Stimulated activated CD8-positive, alpha-beta memory T cell treated with anti-CD3 and anti-CD28 coated beads, Interleukin-4, amount 100 ng/mL, for 1 hour (primary cell): ENCODE results near the gene SHQ1.
"Not testable (repeated sequence)": the region's sequence is repeated elsewhere in the genome, so short reads cannot be mapped to it uniquely, and the experiment has no call there.

Source experiments
- DNase-seq, 2 donors: peaks; one replicate each; pipeline ENCODE4 v3.0.0-alpha.2; 2020; ENCODE audit warnings: low read depth in 2 of 2, low spot score in 1 of 2

The SHQ1 gene

GRCh38 chr3:72803573-72803972, 44.7 kb downstream of the SHQ1 start:
- DNase-seq, result no peak

- DNase-seq, result no peak
Observed at GRCh38 chr3:72802001-72802400, 46.2 kb downstream of the SHQ1 start.

- no peak for DNase-seq
Observed at GRCh38 chr3:72800869-72801268, 47.4 kb downstream of the SHQ1 start.

- DNase-seq, result no peak
Observed at GRCh38 chr3:72798552-72799195, 49.6 kb downstream of the SHQ1 start.

- no peak for DNase-seq
Observed at GRCh38 chr3:72797773-72798543, 50.3 kb downstream of the SHQ1 start.

GRCh38 chr3:72794079-72794478, 54.2 kb downstream of the SHQ1 start:
- DNase-seq, result no peak

- DNase-seq, result no peak
Observed at GRCh38 chr3:72791161-72791560, 57.1 kb downstream of the SHQ1 start.

GRCh38 chr3:72789786-72790185, 58.5 kb downstream of the SHQ1 start:
- no peak for DNase-seq

GRCh38 chr3:72788232-72788631, 60.0 kb downstream of the SHQ1 start:
- not testable (repeated sequence) for DNase-seq

- DNase-seq, result no peak
Observed at GRCh38 chr3:72786668-72787067, 61.6 kb downstream of the SHQ1 start.

GRCh38 chr3:72784226-72784625, 64.0 kb downstream of the SHQ1 start:
- no peak for DNase-seq

GRCh38 chr3:72782521-72782920, 65.7 kb downstream of the SHQ1 start:
- no peak for DNase-seq

- DNase-seq, result no peak
Observed at GRCh38 chr3:72769758-72770540, 78.3 kb downstream of the SHQ1 start.

GRCh38 chr3:72768936-72769335, 79.3 kb downstream of the SHQ1 start:
- no peak for DNase-seq

- DNase-seq, result no peak
Observed at GRCh38 chr3:72768481-72768880, 79.8 kb downstream of the SHQ1 start.

GRCh38 chr3:72768006-72768441, 80.2 kb downstream of the SHQ1 start:
- DNase-seq, result no peak

GRCh38 chr3:72766866-72767265, 81.4 kb downstream of the SHQ1 start:
- DNase-seq, result no peak

GRCh38 chr3:72763751-72764440, 84.3 kb downstream of the SHQ1 start:
- no peak for DNase-seq

- no peak for DNase-seq
Observed at GRCh38 chr3:72761410-72761809, 86.8 kb downstream of the SHQ1 start.

- no peak for DNase-seq
Observed at GRCh38 chr3:72760225-72760624, 88.0 kb downstream of the SHQ1 start.

GRCh38 chr3:72756900-72757299, 91.3 kb downstream of the SHQ1 start:
- no peak for DNase-seq
